Measurements from ENCODE around the gene WFS1.

The WFS1 gene

GRCh38 chr4:6329478-6330383 lies 60.1 kb downstream of the WFS1 start:
- DNase-seq, result no peak

- DNase-seq, result no peak
Measured at GRCh38 chr4:6330384-6330767, 60.7 kb downstream of the WFS1 start.

- peak; percentile 65 for DNase-seq
Measured at GRCh38 chr4:6331018-6331417, 61.4 kb downstream of the WFS1 start.

GRCh38 chr4:6331468-6331867 lies 61.8 kb downstream of the WFS1 start:
- no peak for DNase-seq

- DNase-seq, result peak; percentile 26
Measured at GRCh38 chr4:6332042-6332668, 62.5 kb downstream of the WFS1 start.

- no peak for DNase-seq
Measured at GRCh38 chr4:6332669-6333050, 63.0 kb downstream of the WFS1 start.

GRCh38 chr4:6333301-6334202 lies 63.9 kb downstream of the WFS1 start:
- peak; percentile 52 for DNase-seq

- no peak for DNase-seq
Measured at GRCh38 chr4:6334203-6334887, 64.7 kb downstream of the WFS1 start.

- DNase-seq, result no peak
Measured at GRCh38 chr4:6335040-6335590, 65.5 kb downstream of the WFS1 start.

DNA sequence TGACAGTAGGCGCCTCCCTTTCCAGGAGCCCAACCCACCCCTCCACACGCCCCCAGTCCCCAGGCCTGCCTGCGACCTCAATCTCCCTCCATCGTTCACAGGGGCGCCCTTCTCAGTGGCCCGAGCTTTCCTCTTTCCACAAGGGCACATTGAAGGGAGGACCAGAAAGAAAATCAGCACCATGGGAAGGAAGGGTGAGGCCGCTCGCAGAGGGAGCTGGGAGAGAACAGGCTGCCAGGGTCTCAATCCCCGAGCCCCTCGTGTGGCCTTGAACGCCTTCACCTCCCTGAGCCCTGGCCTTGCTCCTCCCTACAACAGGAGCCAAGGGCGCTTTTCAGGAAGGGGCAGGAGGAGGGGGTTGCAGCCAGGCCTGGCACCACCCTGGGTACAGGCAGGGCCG lies 66.5 kb downstream of the WFS1 start:
- no peak for DNase-seq

DNA sequence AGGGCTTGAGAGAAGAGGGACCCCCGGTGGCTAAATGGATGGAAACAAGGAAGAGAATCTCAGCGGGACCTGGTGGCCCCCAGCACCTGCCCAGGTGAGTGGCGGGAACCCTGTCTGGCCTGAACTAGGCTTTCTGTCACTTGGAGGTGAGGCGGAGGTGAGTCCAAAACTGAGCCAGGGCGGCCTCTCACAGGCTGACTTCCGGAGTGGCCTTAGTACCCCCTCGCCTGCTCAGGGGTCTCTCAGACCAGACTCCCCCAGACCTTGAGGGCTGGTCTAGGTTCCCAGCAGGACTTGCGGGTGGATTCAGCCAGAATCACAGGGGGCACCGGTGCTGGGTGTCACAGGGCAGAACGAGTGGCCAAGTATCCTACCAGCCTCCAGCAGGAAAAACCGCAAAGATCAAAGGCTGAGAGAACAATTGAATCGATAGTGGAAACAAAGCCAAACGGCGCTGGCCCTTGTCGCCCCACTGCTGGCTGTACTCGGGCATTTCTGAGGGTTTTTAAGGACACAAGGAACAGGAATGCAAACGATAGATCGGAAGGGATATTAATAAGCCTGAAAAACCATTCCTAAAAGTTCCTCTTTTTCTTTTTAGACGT lies 67.8 kb downstream of the WFS1 start:
- no peak for DNase-seq

DNA sequence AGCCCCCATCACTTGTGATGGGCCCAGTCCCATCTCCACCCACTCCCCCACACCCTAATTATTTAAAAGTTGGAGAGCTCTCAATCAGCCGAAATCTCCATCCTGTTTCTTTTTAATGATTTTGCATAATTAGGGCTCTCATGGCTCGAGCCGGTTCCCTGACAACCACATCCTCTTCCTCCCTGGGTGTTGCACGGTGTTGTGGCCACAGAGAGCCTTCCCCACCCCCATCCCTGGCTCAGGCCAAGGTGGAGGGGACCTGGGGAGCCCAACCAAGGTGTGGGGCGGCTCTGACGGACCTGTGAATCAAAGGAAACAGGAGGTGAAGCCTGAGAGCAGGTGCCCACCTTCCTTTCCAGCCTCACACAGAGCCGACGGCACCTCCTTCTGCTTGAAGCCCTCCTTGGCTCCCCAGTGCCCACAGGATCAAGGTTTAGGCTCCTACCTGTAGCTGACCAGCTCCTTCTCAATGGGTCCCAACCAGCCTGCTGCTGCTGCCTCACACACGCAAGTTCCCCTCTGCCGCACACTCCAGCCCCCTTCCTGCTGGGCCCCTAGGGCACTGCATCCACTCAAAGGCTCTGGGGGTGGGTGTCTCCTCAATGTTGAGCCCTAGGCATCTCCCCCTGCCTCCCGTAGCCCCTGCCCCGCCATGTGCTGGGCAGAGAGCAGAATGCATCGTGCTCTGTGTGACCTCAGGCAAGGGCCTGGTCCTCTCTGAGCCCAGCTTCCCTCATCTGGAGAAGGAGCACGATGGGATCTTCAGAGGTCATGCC lies 68.7 kb downstream of the WFS1 start:
- DNase-seq, result peak; percentile 48

DNA sequence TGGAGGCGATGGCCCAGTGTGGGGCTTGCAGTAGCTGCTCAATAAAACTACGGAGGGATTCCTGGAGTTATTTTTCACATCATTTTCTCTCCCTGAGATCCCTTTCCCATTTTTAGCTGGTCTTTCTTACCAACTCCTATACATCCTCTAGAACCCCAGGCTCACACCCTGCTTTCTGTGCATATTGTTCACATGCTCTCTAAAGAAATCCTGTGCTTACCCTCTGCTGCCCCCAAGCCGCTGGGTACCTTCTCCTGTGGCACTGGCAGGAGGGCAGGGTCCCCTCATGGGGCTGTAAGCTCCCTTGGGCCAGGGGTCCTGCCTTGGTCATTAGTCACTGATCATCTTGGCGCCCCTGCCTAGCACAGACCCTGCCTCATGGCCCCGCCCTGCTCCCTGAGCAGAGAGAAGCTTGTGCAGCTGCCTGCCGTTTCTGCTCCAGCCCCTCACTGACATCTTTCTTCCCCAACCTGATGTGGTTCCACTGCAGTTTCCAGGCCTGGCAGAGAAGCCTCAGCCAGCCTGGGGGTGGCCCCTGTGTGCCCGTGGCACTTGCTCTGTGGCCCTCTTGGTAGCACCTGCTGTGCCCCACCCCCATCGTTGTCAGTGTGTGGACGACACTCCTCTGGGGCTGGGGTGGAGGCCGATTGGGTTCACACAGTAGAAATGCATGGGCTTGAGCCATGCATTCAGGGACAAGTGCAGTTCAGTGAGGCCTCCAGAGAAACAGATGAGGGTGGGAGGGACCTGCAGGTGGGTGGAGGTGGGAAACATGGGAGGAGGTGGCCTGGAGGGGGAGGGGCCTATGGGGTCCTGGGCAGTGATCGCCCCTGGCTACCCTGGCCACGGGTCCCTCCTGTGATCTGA lies 69.5 kb downstream of the WFS1 start:
- no peak for DNase-seq

DNA sequence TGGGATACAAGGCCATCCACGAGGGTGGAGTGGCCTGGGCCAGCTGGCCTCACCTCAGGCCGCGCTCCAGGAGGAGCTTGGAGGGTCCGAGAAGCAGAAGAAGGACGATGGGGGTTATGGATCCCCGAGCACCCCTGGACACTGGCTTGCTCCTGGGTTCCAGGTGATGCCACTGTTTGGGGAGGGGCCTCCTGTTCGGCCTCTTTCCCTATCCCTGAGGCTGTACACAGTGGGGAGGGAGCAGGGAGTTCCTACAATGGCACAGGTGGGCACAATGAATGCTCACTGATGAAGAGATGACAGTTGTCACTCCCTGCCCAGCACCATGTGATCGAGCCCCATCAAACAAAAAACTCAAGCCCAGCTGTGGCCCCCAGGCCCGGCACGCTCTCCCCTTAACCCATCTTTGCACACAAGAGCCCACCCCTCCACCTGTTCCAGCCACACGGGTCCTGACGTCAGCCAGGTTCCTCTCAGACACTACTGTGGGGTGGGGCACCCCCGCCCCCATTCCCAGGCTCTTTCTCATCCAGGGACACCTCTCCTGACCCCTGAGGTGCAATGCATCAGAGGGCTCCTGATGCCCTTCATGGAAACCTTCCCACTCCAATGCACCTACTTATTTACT lies 70.3 kb downstream of the WFS1 start:
- no peak for DNase-seq

- DNase-seq, result no peak
Measured at GRCh38 chr4:6340446-6341015, 70.9 kb downstream of the WFS1 start.

DNA sequence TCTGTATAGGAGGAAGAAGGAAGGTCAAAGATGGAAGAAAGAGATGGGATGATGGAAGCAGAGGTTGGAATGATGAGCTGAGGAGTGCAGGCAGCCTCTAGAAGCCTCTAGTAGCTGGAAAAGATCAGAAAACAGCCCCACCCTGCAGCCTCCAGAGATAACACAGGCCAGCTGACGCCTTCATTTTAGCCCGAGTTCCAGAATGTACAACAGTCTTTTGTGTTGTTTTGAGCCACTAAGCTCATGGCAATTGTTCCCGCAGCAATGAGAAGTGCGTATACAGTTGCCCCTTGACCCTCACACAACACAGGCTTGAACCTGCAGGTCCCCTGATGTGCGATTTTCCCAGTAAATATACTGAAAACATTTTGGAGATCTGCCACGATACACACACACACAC lies 72.0 kb downstream of the WFS1 start:
- no peak for DNase-seq

DNA sequence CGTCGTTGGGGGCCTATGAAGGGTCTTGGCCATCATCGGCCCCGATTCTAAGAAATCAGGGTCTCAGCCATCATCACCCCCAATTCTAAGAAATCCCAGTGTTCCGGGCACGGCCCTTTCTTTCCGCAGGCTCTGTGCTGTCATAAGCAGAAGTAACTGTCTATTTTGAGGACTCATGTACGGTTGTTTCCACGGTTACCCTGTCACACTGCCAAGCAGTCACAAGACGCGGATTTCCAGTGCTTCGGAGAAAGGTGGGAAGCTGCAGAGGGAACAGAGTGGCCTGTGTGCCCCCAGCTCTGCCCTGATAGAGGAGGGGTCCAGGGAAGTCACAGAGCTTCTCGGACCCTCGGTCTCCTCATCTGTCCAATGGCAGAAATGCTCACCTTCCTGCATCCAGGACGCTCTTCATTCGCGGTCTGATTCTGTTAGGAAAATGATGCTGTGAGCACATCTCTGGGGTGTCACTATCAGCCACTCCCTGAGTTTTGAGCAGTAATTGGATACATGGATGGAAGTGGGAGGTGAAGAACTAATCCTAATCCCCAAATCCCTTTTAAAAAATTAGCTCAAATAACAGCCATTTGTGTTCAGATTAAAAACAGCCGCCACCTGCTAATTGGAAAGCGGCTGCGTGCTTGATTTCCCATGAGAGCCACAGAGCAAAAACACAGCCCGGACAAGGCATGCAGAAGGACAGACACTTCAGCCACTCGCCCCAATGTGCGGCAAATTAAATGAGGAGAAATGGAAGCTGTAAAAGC lies 73.1 kb downstream of the WFS1 start:
- DNase-seq, result no peak

DNA sequence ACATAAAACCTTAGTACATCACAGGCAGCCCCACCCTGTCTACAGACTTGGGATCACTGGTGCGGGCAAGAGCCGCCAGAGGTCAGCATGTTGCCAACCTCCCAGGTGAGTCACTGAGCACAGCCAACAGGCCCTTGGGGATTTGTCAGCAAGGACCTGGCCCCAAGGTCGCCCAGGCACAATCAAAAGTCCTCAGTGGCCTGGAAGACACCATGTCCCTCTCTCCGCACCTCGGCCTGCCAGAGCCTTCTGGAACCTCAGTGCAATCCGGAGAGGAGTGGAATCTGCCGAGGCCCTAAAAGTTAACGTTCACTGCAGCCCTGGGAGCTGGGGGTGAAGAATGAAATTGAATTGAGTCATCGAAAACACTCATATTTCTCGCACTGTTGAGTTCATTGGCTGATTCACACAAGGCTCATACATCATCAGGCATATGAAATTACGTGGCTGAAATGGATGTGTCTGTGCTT lies 74.3 kb downstream of the WFS1 start:
- DNase-seq, result no peak

Data from activated CD4-positive, alpha-beta T cell treated with anti-CD3 and anti-CD28 coated beads, Interleukin-10, Interleukin-2, amounts not matched to agents 100 ng/mL and 50 ng/mL, durations not matched to agents 16 hours and 8 hours (primary cell).